Astrocyte of the hippocampus (primary cell): ENCODE data around the gene RNASEH2C.
"Not testable (repeated sequence)": the region's sequence is repeated elsewhere in the genome, so short reads cannot be mapped to it uniquely, and the experiment has no call there.

Experiments used
- DNase-seq: peaks from one replicate; pipeline ENCODE4 v3.0.0; 2011; ENCODE audit warnings: low read depth, low spot score

RNASEH2C gene

DNA sequence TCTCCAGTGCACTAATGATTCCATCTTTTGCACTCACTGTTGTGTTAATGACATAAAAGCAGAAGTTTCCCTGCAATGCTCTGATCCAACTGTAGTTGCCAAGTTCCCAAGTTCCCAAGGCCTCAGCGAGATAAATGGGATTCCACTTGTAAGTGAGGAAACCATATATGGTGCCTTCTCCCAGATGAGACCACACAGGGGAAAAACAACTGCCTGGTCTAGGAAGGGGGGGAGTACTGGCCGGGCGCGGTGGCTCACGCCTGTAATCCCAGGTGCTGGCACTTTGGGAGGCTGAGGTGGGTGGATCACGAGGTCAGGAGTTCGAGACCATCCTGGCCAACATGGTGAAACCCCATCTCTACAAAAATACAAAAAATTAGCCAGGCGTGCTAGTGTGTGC lies 34.6 kb downstream of the RNASEH2C start:
- no peak for DNase-seq

DNA sequence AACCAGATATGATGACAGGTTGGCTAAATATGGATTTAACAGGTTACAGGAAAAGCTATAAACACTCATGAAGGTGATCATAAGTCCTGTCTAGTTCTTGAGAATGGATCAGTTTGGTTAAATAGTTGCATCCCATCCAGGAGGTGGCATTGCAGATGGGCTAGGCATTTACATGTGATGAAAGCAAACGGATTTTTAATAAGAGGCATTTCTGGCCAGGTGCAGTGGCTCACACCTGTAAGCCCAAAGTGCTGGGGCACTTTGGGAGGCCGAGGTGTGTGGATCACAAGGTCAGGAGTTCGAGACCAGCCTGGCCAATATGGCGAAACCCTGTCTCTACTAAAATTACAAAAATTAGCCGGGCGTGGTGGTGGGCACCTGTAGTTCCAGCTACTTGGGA lies 37.1 kb downstream of the RNASEH2C start:
- not testable (repeated sequence) for DNase-seq

DNA sequence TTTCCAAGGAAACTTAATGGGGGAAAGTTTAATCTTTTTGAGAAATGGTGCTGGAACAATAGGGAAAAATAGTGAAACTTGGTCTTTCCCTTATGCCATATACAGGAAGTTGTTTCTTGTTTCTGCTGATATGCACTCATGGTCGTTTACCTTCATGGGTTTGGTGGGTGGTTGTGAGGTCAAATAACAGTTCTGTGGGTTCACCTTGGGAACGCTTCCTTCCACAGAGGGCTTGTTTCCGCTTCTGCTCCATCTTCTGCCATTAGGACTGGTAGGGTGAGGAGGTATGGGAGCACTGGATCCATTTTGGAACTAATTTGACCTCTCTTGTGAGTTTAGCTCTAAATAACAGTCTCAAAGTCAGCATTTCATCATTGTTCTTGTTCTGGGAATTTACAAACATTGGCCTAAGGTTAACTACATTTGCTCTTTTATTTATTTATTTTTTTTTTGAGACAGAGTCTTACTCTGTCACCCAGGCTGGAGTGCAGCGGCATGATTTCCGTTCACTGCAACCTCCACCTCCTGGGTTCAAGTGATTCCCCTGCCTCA lies 40.3 kb downstream of the RNASEH2C start:
- DNase-seq, result no peak

DNA sequence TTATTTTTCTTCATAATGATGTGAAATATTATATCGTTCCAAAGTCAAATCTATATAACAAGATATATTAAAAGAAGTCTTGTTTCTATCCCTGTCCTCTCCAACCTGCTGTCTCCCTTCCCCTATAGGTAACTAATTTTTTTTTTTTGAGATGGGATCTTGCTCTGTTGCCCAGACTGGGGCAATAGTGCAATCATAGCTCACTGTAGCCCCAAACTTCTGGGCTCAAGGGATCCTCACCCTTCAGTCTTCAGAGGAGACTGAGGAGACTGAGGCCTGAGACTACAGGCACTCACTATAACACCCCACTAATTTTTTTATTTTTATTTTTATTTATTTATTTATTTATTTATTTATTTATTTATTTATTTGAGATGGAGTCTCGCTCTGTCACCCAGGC lies 47.6 kb downstream of the RNASEH2C start:
- DNase-seq, result no peak

- DNase-seq, result no peak
Measured at GRCh38 chr11:65672180-65672860, 48.3 kb downstream of the RNASEH2C start.
